Measurements from ENCODE around the gene LRP2.

GRCh38 chr2:169203952-169204351 lies 158.4 kb downstream of the LRP2 start:
- TF ChIP-seq, protein P1, sequence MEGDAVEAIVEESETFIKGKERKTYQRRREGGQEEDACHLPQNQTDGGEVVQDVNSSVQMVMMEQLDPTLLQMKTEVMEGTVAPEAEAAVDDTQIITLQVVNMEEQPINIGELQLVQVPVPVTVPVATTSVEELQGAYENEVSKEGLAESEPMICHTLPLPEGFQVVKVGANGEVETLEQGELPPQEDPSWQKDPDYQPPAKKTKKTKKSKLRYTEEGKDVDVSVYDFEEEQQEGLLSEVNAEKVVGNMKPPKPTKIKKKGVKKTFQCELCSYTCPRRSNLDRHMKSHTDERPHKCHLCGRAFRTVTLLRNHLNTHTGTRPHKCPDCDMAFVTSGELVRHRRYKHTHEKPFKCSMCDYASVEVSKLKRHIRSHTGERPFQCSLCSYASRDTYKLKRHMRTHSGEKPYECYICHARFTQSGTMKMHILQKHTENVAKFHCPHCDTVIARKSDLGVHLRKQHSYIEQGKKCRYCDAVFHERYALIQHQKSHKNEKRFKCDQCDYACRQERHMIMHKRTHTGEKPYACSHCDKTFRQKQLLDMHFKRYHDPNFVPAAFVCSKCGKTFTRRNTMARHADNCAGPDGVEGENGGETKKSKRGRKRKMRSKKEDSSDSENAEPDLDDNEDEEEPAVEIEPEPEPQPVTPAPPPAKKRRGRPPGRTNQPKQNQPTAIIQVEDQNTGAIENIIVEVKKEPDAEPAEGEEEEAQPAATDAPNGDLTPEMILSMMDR (IDR thresholded peaks at IDR 0.05; ENCODE audit: poor library complexity), result no peak
- TF ChIP-seq EZH2phosphoT487 (IDR thresholded peaks at IDR 0.05; ENCODE audit: low read depth, severe bottlenecking, unreplicated experiment), result no peak
- TF ChIP-seq EZH2 (IDR thresholded peaks at IDR 0.05; ENCODE audit: borderline replicate concordance), result no peak

All from hepatocyte (in vitro differentiated cells).